HG03521 (cell line): ENCODE data around the gene KCTD13.
"Not testable (repeated sequence)": the region's sequence is repeated elsewhere in the genome, so short reads cannot be mapped to it uniquely, and the experiment has no call there.

Experiments
- ATAC-seq: cut with Tn5 transposase; IDR thresholded peaks from one replicate; pipeline ENCODE4 v1.9.1; 2021; ENCODE audit warnings: mild to moderate bottlenecking, moderate library complexity; ENCODE audit not compliant: unreplicated experiment

Gene KCTD13

DNA sequence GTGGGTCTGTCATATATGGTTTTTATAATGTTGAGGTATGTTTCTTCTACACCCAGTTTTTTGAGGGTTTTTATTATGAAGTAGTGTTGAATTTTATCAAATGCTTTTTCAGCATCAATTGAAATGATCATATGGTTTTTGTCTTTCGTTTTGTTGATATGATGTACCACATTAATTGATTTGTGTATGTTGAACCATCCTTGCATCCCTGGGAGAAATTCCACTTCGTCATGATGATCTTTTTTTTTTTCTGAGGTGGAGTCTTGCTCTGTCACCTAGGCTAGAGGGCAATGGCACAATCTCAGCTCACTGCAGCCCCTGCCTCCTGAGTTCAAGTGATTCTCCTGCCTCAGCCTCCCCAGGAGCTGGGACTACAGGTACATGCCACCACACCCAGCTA, 21.9 kb upstream of the KCTD13 start:
- ATAC-seq = no peak

DNA sequence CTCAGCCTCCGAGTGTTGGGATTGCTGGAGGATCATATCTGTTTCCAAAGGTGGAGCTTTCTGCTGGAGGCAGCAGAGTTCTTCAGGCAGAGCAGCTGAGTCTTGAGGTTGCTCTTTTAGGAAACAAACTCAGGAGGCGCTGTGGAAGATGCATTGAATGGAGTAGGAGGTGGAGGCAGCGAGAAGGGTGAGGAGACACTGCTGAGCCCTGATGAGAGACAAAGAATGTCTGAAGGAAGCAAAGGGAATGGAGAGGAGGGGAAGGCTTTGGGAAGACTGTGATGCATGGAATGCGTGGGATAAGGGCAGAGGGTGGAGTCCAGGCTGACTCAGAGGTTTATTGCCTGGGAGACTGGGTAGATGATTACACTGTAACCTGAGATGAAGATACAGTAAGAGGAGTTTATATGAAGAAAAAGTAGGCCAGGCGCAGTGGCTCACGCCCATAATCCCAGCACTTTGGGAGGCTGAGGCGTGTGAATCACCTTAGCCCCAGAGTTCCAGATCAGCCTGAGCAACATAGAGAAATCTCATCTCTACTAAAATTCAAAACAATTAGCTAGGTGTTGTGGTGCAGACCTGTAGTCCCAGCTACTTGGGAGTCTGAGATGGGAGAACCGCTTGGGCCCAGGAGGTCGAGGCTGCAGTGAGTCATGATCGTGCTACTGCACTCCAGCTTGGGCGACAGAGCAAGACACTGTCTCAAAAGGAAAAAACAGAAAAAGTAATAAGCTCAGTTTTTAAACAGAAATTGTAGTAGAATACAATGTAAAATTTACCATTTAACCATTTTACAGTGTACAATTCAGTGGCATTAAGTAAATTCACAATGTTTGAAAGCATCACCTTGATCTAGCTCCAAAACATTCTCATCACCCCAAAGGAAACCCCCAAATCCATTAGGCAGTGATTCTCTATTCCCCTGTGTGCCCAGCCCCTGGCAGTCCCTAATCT, 18.1 kb upstream of the KCTD13 start:
- ATAC-seq = no peak

DNA sequence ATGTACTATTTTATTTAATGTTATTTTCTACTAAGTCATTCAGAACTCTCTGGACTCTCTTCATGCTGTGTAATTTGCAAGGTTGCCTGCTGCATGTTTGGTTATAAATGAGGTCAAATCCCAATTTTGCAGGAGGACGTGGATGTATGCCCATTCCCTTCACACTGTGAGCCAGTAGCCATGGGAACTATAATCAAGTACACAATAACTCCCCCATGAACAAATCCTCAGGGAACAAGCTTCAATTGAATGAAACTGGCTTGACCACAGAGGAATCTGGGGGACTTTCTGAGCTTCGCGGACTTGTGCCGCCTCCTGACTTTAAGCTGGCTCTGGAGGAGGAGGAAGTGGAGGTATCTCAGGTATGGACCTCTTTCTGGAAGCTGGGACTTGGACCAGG, 14.6 kb upstream of the KCTD13 start:
- no peak for ATAC-seq

DNA sequence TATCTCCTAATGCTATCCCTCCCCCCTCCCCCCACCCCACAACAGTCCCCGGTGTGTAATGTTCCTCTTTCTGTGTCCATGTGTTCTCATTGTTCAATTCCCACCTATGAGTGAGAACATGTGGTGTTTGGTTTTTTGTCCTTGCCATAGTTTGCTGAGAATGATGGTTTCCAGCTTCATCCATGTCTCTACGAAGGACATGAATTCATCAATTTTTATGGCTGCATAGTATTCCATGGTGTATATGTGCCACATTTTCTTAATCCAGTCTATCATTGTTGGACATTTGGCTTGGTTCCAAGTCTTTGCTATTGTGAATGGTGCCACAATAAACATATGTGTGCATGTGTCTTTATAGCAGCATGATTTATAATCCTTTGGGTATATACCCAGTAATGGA, 5.7 kb upstream of the KCTD13 start:
- ATAC-seq = not testable (repeated sequence)

DNA sequence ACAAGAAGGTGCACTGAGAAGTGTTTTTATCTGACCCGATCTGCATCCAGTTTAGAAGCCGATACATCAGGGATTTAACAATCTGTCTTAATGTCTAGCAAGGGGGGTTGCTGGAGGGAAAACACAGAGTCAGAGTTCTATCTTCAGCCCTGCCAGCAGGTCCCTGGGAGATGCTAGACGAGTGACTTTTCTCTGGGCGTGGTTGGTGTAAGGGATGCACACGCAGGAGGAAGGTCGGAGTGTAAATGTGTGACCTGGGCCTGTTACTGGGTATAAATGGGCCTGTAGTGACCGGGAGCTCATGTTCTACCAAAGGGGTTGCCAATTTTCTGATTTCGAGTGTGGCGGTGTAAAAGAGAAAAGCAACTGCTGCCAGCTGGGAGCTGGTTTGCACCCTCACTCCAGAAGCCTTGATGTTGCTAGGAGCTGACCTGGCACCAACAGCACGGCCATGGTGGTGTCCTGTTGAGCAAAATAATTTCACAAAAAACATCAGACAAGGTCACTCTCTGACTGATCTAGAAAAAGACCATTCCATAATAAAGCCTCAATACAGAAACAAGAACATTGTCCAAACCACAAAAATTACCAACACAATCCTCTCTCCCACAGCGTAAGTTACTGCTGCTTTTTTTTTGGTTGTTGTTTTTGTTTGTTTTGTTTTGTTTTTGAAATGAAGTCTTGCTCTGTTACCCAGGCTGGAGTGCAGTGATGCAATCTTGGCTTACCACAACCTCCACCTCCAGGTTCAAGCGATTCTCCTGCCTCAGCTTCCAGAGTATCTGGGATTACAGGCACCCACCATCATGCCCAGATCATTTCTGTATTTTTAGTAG, 1.3 kb upstream of the KCTD13 start:
- no peak for ATAC-seq

DNA sequence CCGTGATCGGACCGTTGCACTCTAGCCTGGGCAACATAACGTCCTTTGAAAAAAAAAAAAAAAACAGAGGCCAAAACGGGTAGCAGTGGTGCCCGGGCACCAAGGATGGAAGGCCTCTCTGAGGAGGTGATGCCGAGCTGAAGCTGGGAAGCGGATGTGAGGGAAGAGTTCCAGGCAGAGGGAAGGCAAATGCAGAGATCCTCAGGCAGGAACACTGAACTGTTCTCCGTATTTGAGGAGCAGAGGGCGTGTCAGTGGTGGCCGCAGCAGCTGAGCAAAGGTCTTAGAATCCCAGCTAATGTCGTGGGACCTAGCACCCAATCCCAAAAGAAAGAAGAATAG, 656 bp upstream of the KCTD13 start:
- no peak for ATAC-seq

DNA sequence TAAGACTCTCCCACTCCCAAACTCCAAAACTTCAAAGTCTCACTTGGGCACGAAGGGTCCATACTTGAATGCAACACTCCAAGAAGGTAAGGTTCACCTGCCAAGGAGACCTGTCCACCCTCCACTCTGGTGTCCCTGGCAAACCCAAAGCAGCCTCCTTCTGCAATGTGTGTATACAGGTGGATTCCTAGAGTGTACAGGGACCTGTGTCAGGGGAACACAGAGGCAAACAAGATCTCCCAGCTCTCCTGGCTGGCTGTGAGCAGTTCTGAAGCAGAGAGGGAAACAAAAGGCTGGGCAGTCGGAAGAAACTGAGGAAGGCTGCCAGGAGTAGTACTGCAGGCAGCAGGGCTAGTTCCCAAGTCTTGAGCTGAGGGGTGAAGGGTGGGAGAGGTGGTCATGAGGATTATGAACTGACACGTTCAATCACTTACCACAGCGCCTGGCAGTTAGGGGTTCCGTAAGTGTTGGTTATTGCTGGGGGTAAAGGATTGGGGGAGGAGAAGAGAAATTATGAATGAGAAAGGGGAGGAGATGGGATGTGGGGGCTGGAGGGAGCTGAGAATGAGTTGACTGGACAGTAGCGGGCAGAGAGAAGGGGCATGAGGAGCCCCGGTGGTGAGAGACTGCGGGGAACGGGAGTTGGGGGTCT, 795 bp downstream of the KCTD13 start:
- ATAC-seq = no peak

DNA sequence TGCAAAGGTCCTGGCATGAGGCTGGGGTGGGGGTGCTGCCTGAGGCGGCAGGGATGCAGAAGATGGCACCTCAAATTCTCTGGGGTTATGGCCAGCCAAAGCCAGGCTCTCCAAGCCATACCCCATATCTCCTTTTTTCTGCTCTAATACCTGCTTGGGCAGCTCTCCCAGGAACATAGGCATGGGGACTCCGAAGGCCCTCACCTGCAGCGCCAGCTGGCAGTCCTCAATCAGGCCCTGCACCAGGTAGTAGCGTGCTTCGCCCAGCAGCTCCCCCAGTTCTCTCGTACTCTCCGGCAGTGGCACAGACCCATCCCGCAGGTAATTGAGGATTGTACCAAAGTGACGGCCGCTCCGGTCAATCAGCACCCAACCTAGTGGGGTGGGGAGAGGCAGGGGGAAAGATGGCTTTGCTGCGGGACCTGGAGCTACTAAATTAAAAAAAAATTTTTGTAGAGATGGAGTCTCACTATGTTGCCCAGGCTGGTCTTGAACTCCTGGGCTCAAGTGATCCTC, 3.0 kb downstream of the KCTD13 start:
- ATAC-seq = no peak

DNA sequence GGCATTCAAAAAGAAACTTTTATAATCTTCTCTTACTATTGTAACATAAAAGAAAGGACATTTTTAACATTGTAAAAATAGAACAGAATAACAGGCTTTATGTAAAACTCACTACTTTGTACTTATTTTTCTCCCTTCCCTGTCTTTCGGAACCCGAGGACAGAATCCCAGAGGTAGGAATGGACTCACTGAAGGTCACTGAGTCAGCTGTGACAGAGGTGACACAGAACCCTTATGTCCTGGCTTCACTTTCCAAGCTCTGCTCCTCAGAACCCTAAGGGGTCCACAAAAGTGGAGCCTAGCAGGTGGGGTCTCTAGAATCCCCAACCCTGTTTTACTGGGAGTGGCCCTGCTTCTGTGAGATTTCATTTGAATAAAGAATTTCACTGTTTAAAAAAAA, 3.7 kb downstream of the KCTD13 start:
- no peak for ATAC-seq

DNA sequence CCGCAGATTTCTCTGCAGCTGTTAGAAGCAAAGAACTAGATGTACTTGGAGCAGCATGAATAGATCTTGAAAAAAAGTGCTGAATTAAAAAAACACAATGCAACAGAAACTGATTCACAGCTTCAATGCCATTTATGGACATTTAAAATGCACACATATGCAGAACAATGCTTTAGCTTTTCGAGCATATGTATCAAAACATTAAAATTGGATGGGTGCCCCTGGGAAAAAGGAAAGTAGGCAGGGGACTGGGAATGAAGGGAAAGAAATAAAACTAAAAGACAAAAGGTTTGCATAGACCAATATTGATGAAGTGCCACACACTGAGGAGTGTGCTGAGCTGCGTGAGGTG, 5.0 kb downstream of the KCTD13 start:
- ATAC-seq = no peak

DNA sequence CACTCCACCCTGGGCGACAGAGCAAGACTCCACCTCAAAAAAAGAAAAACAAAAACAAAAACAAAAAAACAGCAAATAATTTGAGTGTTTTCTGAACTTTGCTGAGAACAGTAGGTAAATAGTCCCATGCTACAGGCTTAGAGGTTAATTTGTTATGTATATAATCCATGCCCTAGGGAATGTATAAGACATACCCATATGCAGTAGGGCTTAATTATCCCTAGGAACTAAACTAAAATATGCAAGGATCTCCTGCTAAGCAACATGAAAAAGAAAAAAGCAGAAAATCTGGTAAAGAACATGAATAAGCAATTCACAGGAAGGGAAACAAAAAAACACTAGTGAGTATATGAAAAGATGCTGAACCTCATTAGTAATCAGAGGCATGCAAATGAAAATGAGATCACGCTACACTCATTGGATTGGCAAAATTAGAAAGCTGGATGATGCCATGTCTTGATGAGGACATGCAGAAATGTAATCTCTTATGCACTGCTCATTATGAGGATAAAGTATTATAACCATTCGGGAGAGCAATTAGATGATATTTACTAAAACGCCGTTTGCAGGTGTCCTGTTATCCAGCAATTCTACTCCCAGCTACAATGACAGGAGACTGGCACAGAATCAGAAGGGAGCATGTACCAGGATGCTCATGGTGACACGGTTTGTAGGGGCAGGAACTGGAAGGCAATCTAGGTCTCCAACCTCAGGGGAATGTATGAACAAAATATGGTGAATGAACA, 5.6 kb downstream of the KCTD13 start:
- ATAC-seq = no peak

DNA sequence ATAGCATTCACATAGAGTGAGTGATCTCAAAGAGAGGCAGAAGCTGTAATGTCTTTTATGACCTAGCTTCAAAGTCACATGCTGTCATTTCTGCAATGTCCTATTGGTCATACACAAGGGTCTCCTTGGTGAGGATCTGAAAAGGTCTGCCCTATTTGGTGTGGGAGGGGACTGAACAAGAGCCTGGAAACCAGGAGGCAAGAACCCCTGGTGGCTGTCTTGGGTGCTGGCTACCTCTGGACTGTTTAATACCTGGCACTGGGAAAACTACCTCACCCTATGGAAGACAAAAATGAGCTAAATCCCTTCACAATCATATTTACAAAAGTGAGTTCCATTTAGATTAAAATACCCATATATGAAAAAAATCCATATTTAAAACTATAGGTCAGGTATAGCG, 9.0 kb downstream of the KCTD13 start:
- no peak for ATAC-seq

DNA sequence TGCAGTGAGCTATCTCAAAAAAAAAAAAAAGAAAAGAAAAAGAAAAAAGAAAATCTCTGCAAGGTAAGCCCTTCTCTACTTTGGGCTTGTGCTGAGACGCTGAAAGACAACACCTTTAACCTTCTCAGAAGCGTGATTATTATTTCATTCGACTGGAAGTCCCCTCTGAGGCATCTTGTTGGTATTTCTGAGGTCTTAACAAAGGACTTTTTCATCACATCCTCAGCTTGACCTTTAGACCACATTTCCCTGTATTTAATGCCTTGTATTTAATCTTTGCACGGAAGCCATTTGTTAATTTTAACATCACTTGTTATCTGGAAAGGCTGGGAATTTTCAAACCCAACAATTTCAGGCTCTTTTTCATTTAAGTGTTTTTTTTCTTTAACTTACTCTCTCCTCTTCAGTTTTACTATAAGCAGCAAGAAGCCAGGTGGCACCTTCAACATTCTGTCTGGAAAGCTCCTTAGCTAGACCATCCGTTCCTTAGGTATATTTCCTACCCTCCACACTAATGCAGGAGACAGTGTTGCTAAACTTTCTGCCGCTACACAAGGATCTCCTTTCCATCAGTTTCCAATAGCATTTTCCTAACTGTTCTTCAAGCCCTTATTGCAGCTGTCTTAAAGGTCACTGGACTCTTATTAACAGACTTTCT, 10.3 kb downstream of the KCTD13 start:
- no peak for ATAC-seq

DNA sequence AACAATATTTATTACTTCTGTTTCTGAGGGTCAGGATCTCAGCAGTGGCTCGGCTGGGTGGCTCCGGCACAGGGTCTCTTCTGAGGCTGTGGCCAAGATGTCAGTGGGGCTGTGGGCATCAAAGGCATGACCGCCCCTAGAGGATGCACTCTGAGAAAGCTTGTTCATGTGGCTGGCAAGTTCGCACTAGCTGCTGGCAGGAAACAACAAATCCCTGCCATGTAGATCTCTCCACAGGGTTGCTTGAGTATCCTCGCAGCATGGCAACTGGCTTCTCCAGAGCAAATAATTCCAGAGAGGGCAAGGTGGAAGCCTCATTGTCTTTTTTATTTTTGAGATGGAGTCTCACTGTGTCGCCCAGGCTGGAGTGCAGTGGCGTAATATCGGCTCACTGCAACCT, 12.5 kb downstream of the KCTD13 start:
- no peak for ATAC-seq

DNA sequence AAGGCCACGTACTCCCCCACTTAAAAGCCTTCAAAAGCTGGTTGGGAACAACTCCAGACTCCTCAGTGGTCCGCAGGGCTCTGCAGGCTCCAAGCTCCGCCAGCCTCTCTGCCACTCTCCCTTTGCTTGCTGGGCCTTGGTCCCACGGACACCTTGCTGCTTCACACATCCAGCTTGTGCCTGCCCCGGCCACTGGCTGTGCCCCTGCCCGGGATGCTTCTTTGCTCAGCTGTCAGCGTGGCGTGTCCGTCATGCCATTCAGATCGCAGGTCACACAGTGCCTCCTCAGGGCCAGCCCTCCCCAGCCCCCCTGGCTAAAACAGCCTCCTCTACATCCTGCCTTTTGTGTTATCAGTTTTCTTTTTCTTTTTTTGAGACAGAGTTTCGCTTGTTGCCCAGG, 13.9 kb downstream of the KCTD13 start:
- ATAC-seq = no peak

DNA sequence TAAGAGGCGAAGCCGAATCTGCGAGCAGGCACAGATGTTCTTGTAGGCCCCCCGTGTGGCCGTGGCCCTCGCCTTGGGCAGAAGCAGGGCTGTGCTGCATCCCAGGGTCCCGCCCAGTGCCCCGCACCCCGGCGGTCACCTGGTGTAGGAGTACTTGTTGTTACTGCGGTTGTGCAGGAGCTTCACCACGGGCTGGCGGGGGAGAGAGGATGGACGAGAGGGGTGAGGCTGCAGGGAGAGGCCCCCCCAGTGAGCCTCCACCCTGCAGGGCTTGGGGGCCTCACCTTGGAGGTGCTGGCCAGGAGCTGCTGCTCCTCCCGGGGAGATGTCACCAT, 14.4 kb downstream of the KCTD13 start:
- ATAC-seq = no peak

DNA sequence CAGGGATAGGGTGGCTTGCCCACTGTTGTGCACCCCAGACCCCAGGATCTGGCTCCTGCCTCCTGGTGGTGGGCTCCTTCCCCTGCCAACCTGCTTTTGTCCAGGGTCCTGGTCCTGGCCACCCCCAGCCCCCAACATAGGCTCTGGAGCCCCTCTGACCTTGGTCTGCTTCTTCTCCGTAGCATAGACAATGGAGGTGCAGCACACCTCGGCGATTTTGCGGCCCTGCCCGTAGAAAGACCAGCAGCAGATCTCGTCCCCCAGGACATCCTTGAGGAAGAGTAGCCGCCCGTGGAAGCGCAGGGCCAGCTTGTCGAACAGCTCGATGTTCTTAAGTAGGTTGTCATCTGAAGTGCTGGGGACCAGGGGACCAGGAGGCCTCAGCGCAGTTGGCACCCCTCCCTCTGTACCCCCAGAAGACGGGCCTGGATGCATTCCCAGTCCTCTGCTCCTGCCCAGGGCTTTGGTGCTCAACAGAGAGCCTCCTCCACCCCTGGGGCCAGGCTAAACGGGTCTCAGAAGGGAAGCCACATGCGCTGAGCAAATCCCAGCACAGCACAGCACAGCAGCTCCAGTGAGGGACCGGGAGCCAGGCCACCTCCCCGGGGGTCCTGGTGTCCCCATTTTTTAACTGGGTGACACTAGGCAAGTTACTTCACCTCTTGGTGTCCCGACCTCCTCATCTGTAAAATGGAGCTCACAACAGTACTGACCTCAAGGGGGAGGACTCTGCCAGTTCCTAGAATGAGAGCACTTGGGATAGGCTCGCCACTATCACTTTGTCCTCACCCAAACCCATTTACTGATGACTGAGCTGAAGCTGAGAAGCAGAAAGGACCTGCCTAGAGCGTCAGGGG, 15.0 kb downstream of the KCTD13 start:
- ATAC-seq = no peak

DNA sequence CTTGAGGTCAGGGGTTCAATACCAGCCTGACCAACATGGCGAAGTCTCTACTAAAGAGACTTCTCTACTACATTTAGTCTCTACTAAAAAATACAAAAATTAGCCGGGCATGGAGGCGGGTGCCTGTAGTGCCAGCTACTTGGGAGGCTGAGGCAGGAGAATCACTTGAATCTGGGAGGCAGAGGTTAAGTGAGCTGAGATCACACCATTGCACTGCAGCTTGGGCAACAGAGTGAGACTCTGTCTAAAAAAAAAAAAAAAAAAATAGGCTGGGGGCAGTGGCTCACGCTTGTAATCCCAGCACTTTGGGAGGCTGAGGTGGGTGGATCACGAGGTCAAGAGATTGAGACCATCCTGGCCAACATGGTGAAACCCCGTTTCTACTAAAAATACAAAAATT, 16.2 kb downstream of the KCTD13 start:
- not testable (repeated sequence) for ATAC-seq

DNA sequence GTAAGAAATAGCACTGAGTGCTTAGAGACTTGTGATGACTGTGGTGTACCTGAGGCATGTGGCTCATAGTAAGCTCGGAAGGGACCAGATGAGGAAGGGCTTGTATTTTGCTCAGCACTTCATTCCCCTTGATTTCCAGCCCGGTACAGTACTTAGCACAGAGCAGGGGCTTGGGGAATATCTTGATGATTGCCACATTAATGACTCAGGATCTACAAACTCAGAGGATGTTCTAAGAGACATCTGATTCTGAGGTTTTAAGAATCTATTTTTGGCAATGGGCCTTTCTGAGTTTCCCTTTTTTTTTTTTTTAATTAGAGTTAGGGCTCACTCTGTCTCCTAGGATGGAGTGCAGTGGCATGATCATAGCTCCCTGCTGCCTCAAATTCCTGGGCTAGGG, 16.6 kb downstream of the KCTD13 start:
- ATAC-seq = no peak
